Measurements from ENCODE around the gene MMP21. TPM values are rescaled to one million over a fixed set of nuclear protein-coding genes. Genes with fewer than 3 reads are reported as not detected.

Gene MMP21
- total RNA-seq, 4 donors from 2014 or later, result 0.22 to 0.59 (median 0.30) TPM; not detected in 1

- 42 to 59% methylated on average over 1 of the region's 1 CpG for WGBS, 2 donors
- H3K36me3 ChIP-seq, result peaks cover 0 to 7% (median 0%) of the 10 kb centered on the region in 3 donors
- H3K9me3 ChIP-seq, result no peaks in the 10 kb centered on the region
- peaks cover 0 to 40% (median 23%) of the 10 kb centered on the region in 4 donors for H3K4me1 ChIP-seq
- DNase-seq (ENCODE audit: low spot score in 2 of 2), result no peak
- TF ChIP-seq POLR2A (IDR thresholded peaks at IDR 0.05) (no peak), CTCF (IDR thresholded peaks at IDR 0.05) (no peak), EP300 (IDR thresholded peaks at IDR 0.05) (no peak)
- H3K27ac ChIP-seq, result no peak overlapping the region
- no peaks in the 10 kb centered on the region for H3K27me3 ChIP-seq
- H3K4me3 ChIP-seq, result no peak overlapping the region
Measured at GRCh38 chr10:125820701-125821100, 45.1 kb upstream of the MMP21 start.

- Histone ChIP-seq H3K4me3 (no peak overlapping the region), H3K27ac (no peak overlapping the region), H3K27me3 (no peaks in the 10 kb centered on the region), H3K9me3 (no peaks in the 10 kb centered on the region), H3K4me1 (peaks cover 0 to 20% (median 9%) of the 10 kb centered on the region in 4 donors), H3K36me3 (peaks cover 0 to 39% (median 4%) of the 10 kb centered on the region in 3 donors)
- no peak for DNase-seq (ENCODE audit: low spot score in 2 of 2)
- TF ChIP-seq POLR2A (IDR thresholded peaks at IDR 0.05) (no peak), CTCF (IDR thresholded peaks at IDR 0.05) (no peak), EP300 (IDR thresholded peaks at IDR 0.05) (no peak)
- WGBS, 2 donors, result 84 to 87% methylated on average over 6 of the region's 6 CpGs
Measured at GRCh38 chr10:125817337-125817946, 41.8 kb upstream of the MMP21 start.

- peaks cover 0 to 48% (median 4%) of the 10 kb centered on the region in 3 donors for H3K36me3 ChIP-seq
- H3K9me3 ChIP-seq, result no peaks in the 10 kb centered on the region
- DNase-seq (ENCODE audit: low spot score in 2 of 2), result no peak
- no peak overlapping the region for H3K27ac ChIP-seq
- peaks cover 0 to 11% (median 2%) of the 10 kb centered on the region in 4 donors for H3K4me1 ChIP-seq
- no peak overlapping the region for H3K4me3 ChIP-seq
- no peak for TF ChIP-seq CTCF (IDR thresholded peaks at IDR 0.05)
- TF ChIP-seq EP300 (IDR thresholded peaks at IDR 0.05), result no peak
- TF ChIP-seq POLR2A (IDR thresholded peaks at IDR 0.05), result no peak
- 91 to 94% methylated on average over 4 of the region's 4 CpGs for WGBS, 2 donors
- no peaks in the 10 kb centered on the region for H3K27me3 ChIP-seq
Measured at GRCh38 chr10:125816548-125816947, 40.9 kb upstream of the MMP21 start.

GRCh38 chr10:125815764-125816163 is 40.1 kb upstream of the MMP21 start:
- Histone ChIP-seq H3K9me3 (no peaks in the 10 kb centered on the region), H3K27ac (no peak overlapping the region), H3K36me3 (peaks cover 0 to 56% (median 4%) of the 10 kb centered on the region in 3 donors), H3K4me3 (no peak overlapping the region), H3K4me1 (peaks cover 0 to 3% (median 0%) of the 10 kb centered on the region in 4 donors), H3K27me3 (no peaks in the 10 kb centered on the region)
- 43 to 64% methylated on average over 1 of the region's 1 CpG for WGBS, 2 donors
- TF ChIP-seq CTCF (IDR thresholded peaks at IDR 0.05), result no peak
- no peak for TF ChIP-seq POLR2A (IDR thresholded peaks at IDR 0.05)
- TF ChIP-seq EP300 (IDR thresholded peaks at IDR 0.05), result no peak
- DNase-seq (ENCODE audit: low spot score in 2 of 2), result no peak

- 71 to 80% methylated on average over 1 of the region's 1 CpG for WGBS, 2 donors
- TF ChIP-seq POLR2A (IDR thresholded peaks at IDR 0.05) (no peak), EP300 (IDR thresholded peaks at IDR 0.05) (no peak), CTCF (IDR thresholded peaks at IDR 0.05) (no peak)
- peaks cover 0 to 91% (median 4%) of the 10 kb centered on the region in 3 donors for H3K36me3 ChIP-seq
Measured at GRCh38 chr10:125812128-125812750, 36.6 kb upstream of the MMP21 start.

More at GRCh38 chr10:125812128-125812750, 36.6 kb upstream of the MMP21 start:
- Histone ChIP-seq H3K4me1 (no peaks in the 10 kb centered on the region), H3K27me3 (no peaks in the 10 kb centered on the region), H3K27ac (no peak overlapping the region), H3K4me3 (no peak overlapping the region), H3K9me3 (no peaks in the 10 kb centered on the region)
- no peak for DNase-seq (ENCODE audit: low spot score in 2 of 2)

All from tibial nerve (tissue), 4 donors.